Measurements from ENCODE around the gene EBF3. TPM values are rescaled to one million over a fixed set of nuclear protein-coding genes. Genes with fewer than 3 reads are reported as not detected.

EBF3 gene
- total RNA-seq, 4 donors from 2014 or later, result 29.1 to 50.9 (median 43.9) TPM

- TF ChIP-seq, protein P1, sequence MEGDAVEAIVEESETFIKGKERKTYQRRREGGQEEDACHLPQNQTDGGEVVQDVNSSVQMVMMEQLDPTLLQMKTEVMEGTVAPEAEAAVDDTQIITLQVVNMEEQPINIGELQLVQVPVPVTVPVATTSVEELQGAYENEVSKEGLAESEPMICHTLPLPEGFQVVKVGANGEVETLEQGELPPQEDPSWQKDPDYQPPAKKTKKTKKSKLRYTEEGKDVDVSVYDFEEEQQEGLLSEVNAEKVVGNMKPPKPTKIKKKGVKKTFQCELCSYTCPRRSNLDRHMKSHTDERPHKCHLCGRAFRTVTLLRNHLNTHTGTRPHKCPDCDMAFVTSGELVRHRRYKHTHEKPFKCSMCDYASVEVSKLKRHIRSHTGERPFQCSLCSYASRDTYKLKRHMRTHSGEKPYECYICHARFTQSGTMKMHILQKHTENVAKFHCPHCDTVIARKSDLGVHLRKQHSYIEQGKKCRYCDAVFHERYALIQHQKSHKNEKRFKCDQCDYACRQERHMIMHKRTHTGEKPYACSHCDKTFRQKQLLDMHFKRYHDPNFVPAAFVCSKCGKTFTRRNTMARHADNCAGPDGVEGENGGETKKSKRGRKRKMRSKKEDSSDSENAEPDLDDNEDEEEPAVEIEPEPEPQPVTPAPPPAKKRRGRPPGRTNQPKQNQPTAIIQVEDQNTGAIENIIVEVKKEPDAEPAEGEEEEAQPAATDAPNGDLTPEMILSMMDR (IDR thresholded peaks at IDR 0.05; ENCODE audit: low read depth), result no peak
These were observed 3.0 kb upstream of the EBF3 start for GRCh38 chr10:129966889-129967578.

- TF ChIP-seq, protein P1 (IDR thresholded peaks at IDR 0.05; ENCODE audit: low read depth), result no peak
These were observed 2.4 kb upstream of the EBF3 start for GRCh38 chr10:129966370-129966888.

- TF ChIP-seq, protein P1 (IDR thresholded peaks at IDR 0.05; ENCODE audit: low read depth), result no peak
These were observed 1.9 kb upstream of the EBF3 start for GRCh38 chr10:129965959-129966358.

DNA sequence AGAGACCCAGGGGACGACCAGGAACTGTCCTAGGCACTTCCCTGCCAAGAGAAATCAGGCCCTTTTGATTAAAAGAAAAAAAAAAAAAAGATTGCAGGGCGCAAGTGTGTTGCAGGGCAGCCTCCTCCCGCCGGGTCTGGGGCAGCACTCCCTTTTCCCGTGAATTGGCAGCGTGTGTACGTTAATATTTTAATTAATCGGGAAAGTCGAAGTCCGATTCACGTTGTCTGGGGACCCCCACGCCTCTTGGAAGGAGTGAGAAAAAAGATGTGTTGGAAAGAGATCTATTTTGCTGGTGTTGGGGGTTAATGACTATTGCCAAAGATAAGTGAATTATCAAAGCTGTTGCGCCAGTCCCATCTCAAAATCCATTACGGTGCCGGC, 1.3 kb upstream of the EBF3 start:
- TF ChIP-seq, protein P1 (IDR thresholded peaks at IDR 0.05; ENCODE audit: low read depth), result no peak

DNA sequence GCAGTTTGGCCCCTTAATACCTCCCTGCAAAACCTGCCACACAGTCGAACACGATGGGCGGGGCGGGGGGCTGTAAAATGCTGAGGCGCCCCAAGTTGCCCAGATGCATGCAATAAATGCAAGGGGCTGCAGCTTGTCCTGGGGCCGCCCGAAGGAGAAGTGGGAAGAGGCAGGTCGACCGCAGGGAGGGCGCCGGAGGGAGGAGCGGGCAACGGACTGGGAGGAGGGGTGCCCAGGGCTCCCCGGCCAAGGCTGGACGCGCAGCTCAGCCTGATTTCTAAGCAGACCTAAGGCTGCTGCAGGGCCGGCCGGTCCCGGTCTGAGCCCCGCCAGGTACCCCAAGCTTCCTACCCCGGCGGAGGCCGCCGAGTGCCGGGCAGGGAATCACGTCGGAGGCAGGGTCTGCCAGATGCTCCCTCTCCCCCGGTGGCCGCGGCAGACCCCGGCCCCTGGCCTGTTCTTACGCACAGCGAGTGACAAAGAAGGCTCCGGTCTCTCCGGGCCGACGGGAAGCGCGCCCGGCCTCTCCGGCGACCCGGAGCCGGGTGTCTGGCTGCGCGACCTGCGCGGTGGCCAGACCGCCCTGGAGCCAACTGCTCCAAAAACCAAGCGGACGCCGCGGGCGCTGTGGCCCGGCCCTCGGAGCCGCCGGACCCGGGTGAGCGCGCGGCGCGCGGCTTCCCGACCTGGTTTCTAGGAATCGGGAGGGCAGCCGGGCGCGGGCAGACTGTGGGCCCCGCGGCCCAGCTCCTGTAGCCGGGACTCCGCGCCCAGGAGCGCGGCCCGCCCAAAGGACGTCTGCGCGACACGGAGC, 744 bp upstream of the EBF3 start:
- TF ChIP-seq, protein P1 (IDR thresholded peaks at IDR 0.05; ENCODE audit: low read depth), result no peak

- TF ChIP-seq, protein P1 (IDR thresholded peaks at IDR 0.05; ENCODE audit: low read depth), result no peak
These were observed 1.0 kb downstream of the EBF3 start for GRCh38 chr10:129962872-129963640.
